GM18517 (cell line): ENCODE results near the gene CRTAP.
"Not testable (repeated sequence)": the region's sequence is repeated elsewhere in the genome, so short reads cannot be mapped to it uniquely, and the experiment has no call there.

Experiments
- ATAC-seq: cut with Tn5 transposase; IDR thresholded peaks from one replicate; pipeline ENCODE4 v1.9.1; 2021; ENCODE audit warnings: mild to moderate bottlenecking, moderate library complexity; ENCODE audit not compliant: unreplicated experiment

Gene CRTAP

GRCh38 chr3:33137691-33138090 is 23.9 kb downstream of the CRTAP start:
- ATAC-seq: no peak

DNA sequence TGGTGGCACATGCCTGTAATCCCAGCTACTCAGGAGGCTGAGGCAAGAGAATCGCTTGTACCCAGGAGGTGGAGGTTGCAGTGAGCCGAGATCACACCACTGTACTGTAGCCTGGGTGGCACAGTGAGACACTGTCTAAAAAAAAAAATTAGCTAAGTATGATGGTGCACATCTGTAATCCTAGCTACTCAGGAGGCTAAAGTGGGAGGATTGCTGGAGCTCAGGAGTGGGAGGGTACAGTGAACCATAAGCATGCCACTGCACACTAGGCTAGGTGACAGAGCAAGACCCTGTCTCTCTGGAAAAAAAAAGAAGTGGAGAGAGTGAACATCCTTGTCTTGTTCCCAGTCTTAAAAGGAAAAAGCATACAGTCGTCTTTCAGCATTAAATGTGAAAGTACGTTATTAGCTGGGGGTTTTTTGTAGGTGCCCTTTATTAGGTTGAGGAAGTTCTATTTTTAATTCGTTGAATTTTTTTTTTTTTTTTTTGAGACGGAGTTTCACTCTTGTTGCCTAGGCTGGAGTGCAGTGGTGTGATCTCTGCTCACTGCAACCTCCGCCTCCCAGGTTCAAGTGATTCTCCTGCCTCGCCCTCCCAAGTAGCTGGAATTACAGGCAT is 25.3 kb downstream of the CRTAP start:
- ATAC-seq: peak; percentile 61

GRCh38 chr3:33139996-33140395 is 26.2 kb downstream of the CRTAP start:
- ATAC-seq: no peak

DNA sequence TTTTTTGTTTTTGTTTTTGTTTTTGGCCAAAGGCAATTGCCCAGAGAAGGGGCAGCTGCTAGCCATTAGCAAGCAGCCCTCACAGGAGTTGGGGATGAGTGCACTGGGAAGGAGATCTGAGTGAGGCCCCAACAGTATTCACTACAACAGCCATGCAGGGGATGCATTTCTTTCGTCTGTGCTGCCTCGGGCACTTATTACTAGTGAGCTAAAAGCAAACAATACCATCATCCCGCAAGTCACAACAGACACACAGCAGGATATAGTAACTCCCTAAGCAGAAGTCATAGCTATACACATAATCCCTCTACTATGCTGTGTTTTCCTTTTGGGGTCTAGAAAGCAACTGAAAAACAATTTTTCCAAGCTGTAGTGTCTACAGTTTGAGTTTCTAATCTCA is 27.2 kb downstream of the CRTAP start:
- ATAC-seq: no peak

DNA sequence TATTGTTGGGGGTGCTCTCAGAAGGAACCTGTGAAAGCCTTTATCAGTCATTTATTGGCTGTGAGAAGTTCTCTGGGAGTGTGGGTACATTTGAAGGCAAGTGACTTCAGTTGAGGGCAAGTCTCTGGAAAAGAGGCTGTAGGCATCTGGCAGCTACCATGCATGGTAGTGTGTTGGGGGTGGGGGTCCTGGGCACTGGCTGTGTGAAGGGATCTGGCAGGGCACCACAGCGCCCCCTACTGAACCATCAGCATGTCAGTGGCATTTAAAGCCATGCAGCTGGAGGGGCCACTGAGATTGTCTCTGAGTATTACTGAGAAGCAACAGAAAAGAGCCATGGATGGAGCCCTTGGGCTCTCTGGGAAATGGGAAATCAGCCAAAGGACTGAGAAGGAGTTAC is 30.6 kb downstream of the CRTAP start:
- ATAC-seq: no peak

GRCh38 chr3:33145221-33145900 is 31.5 kb downstream of the CRTAP start:
- no peak for ATAC-seq

DNA sequence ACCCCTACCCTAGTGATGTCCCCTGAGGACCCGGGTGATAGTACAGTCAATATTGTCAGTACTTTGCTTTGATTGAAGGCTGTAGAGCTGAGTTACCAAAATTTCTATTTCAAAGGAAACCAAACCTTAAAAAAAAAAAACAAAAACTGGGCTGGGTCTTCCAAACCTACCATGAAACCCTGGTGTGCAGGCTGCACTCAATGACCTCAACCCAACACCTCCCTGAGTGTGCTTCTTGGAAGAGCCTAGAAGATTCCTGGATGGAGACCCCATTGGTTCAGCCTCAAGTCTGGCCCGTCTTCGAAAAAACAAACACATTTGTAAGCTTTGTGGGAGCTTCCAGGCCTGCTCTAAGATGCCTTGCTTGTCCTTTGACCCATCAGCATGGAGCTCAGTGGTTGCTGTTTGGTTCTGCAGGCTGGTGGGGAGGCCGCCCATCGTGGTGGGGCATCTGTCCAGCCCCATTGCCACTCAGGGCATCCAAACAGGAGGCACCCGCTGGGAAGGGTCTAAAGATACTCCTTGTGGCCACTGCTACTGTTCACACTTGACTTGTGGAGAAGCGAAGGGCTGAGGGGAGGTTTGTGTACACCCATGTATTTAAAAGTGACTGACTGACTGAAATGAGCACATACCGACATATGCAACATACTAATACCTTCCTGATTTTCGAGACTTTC is 32.2 kb downstream of the CRTAP start:
- no peak for ATAC-seq

DNA sequence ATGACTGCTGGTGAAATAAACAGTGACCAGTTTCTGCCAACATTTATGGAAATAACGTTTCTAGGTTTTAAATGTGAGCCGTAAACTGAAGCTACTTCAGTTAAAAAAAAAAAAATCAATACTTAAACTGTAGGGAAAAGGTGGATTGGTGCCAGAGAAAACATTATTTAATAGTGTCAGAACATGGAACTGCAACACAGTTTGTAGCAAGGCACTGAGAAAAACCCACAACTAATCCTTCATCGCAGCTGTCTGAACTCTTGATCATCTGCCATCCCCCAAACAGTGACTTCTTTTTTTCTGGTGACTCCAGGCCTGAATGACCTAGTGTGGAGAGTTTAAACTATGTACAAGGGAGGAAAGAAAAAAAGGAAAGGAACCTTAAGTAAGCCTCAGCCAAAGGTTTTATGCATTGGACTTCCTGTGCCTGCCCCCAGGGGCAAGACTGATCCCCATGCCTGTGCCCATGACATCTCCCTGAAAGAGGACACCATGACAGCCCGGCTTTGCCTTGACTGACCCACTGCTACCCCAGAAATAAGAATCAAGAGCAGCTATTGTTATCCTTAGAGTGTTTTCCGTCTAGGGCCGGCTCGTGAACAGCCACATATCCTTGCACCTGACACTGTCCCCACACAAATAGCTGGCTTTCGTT is 33.1 kb downstream of the CRTAP start:
- ATAC-seq: no peak

DNA sequence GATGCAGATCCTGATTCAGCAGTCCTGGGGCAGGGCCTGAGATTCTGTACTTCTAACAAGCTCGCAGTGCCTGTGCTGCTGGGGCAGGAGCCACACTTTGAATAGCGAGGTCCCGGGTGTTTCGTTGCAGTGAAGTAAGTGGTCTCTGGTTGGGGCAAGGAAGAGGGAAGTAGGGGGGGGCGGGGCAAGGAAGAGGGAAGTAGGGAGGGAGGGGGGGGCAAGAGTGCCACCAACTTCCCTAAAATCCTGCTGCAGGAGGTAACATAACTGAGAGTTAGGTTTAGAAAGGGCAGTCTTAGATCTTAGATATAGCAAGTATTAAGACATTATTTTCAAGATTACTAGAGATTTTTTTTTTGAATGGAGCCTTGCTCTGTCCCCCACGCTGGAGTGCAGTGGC is 35.5 kb downstream of the CRTAP start:
- ATAC-seq: no peak

- ATAC-seq: no peak
Observed at GRCh38 chr3:33152363-33153360, 38.8 kb downstream of the CRTAP start.

GRCh38 chr3:33153782-33154181 is 40.0 kb downstream of the CRTAP start:
- no peak for ATAC-seq

GRCh38 chr3:33155301-33155700 is 41.5 kb downstream of the CRTAP start:
- ATAC-seq: no peak

- no peak for ATAC-seq
Observed at GRCh38 chr3:33159234-33159633, 45.4 kb downstream of the CRTAP start.

- no peak for ATAC-seq
Observed at GRCh38 chr3:33159981-33160380, 46.2 kb downstream of the CRTAP start.

GRCh38 chr3:33162621-33163020 is 48.8 kb downstream of the CRTAP start:
- not testable (repeated sequence) for ATAC-seq

DNA sequence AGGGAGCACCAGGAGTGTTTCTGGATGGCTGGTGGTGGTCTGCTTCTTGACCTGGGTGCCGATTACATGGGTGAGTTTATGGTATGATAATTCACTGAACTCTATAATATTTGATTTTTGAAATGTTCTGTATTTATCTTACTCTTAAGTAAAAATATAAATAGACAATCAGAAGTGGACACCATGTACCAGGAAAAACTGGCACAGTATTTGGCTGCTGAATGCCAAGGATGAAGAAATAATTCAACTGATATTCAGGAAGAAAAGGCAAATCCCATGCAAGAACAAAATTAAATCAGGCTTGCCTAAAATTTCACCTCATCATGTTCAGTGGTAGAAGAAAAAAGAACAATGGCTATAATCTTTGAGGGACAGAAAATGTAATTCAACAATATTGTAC is 51.6 kb downstream of the CRTAP start:
- ATAC-seq: no peak

DNA sequence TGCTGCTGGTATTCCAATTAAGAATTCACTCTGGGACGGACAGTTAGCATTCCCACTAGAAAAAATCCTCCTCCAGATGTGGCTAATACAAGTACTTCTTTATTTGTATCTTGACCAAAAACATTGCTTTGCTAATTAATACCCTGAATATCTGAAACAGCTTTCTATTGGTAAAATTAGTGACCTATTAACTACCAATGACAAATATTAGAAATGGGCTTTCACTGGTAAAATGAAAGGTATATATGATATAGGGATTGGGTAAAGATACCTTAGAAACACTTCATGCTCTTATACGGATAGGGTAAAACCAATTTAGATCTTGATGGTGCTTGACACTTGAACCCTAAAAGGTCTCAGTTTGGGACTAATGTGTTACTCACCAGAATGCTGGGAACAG is 52.3 kb downstream of the CRTAP start:
- no peak for ATAC-seq

GRCh38 chr3:33167284-33167683 is 53.5 kb downstream of the CRTAP start:
- ATAC-seq: no peak

GRCh38 chr3:33167716-33168336 is 54.0 kb downstream of the CRTAP start:
- no peak for ATAC-seq

- ATAC-seq: no peak
Observed at GRCh38 chr3:33170531-33170930, 56.7 kb downstream of the CRTAP start.
